Measurements from ENCODE around the gene PCDHB8.
"Not testable (repeated sequence)": the region's sequence is repeated elsewhere in the genome, so short reads cannot be mapped to it uniquely, and the experiment has no call there.

The PCDHB8 gene

GRCh38 chr5:141177577-141178191 lies at the start of gene PCDHB8:
TSS of gene PCDHB8 (plus strand) at chr5:141177790. CDS start at chr5:141178035, 245 bp downstream.
- DNase-seq (ENCODE audit: low read depth), result not testable (repeated sequence)

- peak; percentile 23 for DNase-seq (ENCODE audit: low read depth)
These were observed 42.4 kb upstream of the PCDHB8 start, which contains the start of gene PCDHB5 for GRCh38 chr5:141135030-141135717. TSS of gene PCDHB5 (plus strand) at chr5:141135206. CDS start at chr5:141135435, 229 bp downstream.

GRCh38 chr5:141135718-141136266 lies 41.8 kb upstream of the PCDHB8 start:
- no peak for DNase-seq (ENCODE audit: low read depth)

- not testable (repeated sequence) for DNase-seq (ENCODE audit: low read depth)
These were observed 40.2 kb upstream of the PCDHB8 start for GRCh38 chr5:141137346-141137745.

- peak; percentile 28 for DNase-seq (ENCODE audit: low read depth)
These were observed 27.8 kb upstream of the PCDHB8 start, which contains the start of gene PCDHB6 for GRCh38 chr5:141149812-141150211. TSS of gene PCDHB6 (plus strand) at chr5:141150057. CDS start at chr5:141150258, 201 bp downstream.

GRCh38 chr5:141150224-141150992 lies 27.2 kb upstream of the PCDHB8 start:
- DNase-seq (ENCODE audit: low read depth), result no peak

- no peak for DNase-seq (ENCODE audit: low read depth)
These were observed 26.6 kb upstream of the PCDHB8 start for GRCh38 chr5:141150993-141151325.

GRCh38 chr5:141151632-141152031 lies 26.0 kb upstream of the PCDHB8 start:
- DNase-seq (ENCODE audit: low read depth), result not testable (repeated sequence)

GRCh38 chr5:141152096-141152495 lies 25.5 kb upstream of the PCDHB8 start:
- not testable (repeated sequence) for DNase-seq (ENCODE audit: low read depth)

GRCh38 chr5:141155540-141156374 lies 21.8 kb upstream of the PCDHB8 start:
- DNase-seq (ENCODE audit: low read depth), result no peak

GRCh38 chr5:141157356-141157755 lies 20.2 kb upstream of the PCDHB8 start:
- DNase-seq (ENCODE audit: low read depth), result not testable (repeated sequence)

- DNase-seq (ENCODE audit: low read depth), result not testable (repeated sequence)
These were observed 19.7 kb upstream of the PCDHB8 start for GRCh38 chr5:141157901-141158300.

- DNase-seq (ENCODE audit: low read depth), result peak; percentile 34
These were observed 5.0 kb upstream of the PCDHB8 start, which contains the start of gene PCDHB7 for GRCh38 chr5:141172381-141173204. TSS of gene PCDHB7 (plus strand) at chr5:141172644. CDS start at chr5:141172836, 192 bp downstream.

GRCh38 chr5:141174291-141175104 lies 3.1 kb upstream of the PCDHB8 start:
- DNase-seq (ENCODE audit: low read depth), result not testable (repeated sequence)

- DNase-seq (ENCODE audit: low read depth), result no peak
These were observed 1.7 kb upstream of the PCDHB8 start for GRCh38 chr5:141175933-141176332.

GRCh38 chr5:141179371-141179770 lies 1.8 kb downstream of the PCDHB8 start:
- DNase-seq (ENCODE audit: low read depth), result not testable (repeated sequence)

- not testable (repeated sequence) for DNase-seq (ENCODE audit: low read depth)
These were observed 2.3 kb downstream of the PCDHB8 start for GRCh38 chr5:141179876-141180275.

- no peak for DNase-seq (ENCODE audit: low read depth)
These were observed 2.7 kb downstream of the PCDHB8 start for GRCh38 chr5:141180313-141180712.

GRCh38 chr5:141182248-141182647 lies 4.7 kb downstream of the PCDHB8 start, which contains the start of gene PCDHB16:
TSS of gene PCDHB16 (plus strand) at chr5:141182387. CDS start at chr5:141182560, 173 bp downstream.
- DNase-seq (ENCODE audit: low read depth), result peak; percentile 40
